CD4-positive, alpha-beta T cell treated with Interleukin-21 for 1 hour (primary cell): ENCODE data around the gene C2orf68.
"Not testable (repeated sequence)": the region's sequence is repeated elsewhere in the genome, so short reads cannot be mapped to it uniquely, and the experiment has no call there.

Source experiments
- DNase-seq: peaks from one replicate; pipeline ENCODE4 v3.0.0-alpha.2; 2020

The C2orf68 gene

DNA sequence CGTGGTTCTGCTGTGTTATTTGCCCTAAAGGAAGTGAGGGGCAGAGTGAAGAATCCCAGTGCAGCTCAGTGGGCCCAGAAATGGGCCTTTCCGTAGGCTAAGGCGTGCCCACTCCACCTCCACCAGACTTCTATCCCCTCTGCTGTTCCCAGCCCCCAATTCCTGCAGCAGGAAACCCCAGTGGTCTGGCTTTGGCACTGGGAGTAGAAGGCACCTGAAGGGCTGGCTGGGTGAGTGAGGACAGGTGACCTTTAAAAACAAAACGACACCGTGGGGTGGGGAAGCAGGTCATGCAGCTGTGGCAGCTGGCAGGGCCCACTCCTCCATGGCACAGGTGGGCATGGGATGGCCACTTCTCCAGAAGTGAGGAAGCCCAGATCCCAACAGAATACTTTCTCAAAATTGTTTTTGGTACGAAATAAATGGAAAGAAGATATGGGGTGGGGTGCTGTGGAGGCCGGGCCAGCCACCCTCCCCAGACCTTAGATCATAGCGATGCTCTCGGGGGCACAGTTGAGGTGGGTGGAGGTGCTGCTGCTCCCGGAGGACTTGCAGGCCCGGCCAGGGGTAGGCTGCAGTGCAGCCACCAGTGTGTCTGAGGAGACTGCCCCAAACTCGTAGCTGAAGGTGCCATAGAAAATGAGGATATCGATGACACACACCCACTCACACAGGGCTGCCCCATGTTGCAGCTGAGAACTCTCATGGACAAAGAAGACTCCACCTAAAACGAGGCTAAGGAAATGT, 13.1 kb downstream of the C2orf68 start:
- no peak for DNase-seq

DNA sequence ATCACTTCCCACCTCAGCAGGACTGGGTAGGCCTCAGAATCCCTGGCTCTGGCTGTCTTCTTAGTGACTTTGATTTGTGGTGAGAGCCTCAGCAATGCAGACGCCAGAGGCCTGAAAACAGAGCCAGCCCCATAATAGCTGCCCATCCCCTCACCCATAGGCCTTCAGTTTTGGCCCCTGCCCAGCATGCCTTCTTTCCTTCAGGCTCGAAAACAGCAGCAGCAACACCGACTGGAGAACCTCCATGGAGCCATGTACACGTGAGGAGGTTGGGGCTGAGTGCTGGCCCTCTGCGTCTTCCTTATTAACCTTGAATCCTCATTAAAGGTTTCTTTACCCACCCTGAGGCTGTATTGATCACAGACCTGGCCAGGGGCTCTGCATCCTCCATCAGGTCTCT, 14.6 kb downstream of the C2orf68 start:
- DNase-seq = no peak

DNA sequence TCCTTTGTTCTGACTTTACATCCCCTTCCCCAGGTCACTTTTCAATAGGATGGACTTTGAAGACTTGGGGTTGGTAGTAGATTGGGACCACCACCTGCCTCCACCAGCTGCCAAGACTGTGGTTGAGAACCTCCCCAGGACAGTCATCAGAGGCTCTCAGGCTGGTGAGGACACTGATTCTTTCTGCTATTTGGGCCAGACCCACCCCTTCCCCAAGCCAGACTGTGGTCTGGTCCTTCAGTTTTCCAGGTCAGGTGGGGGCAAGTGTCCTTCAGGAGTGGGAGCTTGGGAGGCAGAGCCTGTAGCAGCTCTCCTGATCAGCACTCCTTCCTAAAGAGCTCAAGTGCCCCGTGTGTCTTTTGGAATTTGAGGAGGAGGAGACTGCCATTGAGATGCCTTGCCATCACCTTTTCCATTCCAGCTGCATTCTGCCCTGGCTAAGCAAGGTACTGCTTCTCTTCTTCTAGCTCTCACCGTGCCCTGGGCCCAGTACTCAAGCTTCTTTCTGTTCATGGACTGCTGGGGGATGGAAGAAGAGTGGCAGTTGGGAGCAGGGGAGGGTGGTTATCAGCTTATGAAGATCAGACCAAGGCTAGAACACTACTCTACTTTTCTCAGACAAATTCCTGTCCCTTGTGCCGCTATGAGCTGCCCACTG, 15.3 kb downstream of the C2orf68 start:
- DNase-seq = no peak

DNA sequence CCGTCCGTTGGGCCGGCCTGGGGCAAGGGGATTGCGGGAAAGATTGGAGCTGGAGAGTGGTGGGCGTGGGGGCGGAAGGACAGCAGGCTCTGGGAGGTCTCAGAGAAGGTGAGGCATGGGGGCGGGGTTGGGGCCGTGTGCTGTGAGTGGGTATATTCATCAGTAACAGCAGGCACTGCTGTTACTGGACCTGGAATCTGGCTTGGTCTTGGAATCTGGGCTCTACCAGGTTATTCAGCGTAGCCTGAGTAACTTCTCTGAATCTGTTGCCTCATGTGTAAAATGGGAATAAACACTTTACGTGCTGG, 15.9 kb downstream of the C2orf68 start:
- no peak for DNase-seq

DNA sequence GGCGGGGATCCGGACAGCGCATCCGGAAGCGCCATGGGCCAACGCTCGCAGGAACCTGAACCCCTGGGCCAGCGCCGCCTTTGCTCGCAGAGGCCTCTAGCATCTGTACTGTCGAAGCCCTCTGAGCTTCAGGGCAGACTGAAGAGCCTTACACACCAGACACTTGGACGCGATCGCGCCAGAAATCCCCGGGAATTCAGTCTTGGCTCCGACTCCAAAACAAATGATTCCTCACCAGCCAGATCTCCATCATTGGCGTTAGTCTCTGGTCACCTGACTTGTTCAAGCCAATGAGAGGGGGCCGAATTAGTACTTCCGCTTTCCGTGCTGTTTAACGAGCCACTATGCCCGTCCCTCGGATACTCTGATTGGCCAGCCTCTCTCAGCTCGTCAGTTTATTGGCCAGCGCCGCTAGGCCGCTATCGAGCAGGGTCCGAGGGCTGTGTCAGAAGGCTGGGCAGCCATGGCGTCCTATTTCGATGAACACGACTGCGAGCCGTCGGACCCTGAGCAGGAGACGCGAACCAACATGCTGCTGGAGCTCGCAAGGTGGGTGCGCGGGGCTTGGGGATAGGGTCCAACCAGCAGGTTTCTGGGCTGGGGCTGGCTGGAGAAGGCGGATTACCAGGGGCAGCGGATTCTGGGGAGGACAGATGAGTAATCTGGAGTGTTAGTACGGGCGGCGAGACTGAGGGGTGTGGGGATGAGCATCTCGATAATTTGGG, 16.4 kb downstream of the C2orf68 start, which contains the start of gene RNF181:
RNF181 (plus strand) TSS at position 445 of the 725 bp plus-strand sequence; CDS start at position 464, 19 bp downstream.
- DNase-seq = peak; percentile 96

DNA sequence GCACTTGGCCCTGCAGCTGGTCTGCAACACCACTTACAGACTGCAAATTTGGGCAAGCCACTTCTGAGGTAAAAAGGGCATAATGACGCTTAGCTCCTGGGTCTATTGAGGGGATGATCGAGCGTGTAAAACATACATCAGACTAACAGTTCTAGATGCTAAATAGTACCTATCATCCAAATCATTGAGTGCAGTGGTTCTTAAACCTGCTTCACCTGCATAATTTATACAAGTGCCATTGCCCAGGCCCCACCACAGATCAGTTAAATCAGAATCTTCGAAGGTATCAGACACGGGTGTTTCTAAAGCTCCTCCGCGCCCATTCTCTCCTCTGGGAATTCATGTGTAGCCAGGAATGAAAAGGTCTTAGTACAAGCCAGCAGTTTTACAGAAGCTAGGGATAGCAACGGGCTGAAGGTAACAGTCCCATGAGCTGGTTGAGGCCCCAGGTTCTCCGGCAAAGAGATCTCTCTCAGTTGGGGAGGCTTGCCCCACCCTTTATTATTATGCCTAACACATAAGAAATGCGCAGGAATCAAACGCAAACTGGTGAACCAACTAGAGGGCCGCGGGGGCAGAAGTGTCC, 17.1 kb downstream of the C2orf68 start:
- DNase-seq = no peak

DNA sequence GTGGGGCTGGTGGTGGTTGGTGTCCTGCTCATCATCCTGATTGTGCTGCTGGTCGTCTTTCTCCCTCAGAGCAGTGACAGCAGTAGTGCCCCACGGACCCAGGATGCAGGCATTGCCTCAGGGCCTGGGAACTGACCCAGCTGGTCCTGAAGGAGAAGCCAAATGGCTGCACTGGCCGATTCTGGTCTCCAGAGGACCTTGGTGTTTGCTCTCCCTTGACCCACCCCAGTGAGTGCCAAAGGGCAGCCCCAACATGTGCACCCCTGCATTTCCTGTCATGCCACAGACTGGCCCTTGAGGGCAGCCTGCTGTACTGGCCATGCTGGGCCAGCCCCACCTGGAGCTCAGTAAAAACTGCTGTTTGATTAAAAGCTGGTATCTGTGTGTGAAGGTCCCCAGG, 18.8 kb downstream of the C2orf68 start:
- DNase-seq = no peak

DNA sequence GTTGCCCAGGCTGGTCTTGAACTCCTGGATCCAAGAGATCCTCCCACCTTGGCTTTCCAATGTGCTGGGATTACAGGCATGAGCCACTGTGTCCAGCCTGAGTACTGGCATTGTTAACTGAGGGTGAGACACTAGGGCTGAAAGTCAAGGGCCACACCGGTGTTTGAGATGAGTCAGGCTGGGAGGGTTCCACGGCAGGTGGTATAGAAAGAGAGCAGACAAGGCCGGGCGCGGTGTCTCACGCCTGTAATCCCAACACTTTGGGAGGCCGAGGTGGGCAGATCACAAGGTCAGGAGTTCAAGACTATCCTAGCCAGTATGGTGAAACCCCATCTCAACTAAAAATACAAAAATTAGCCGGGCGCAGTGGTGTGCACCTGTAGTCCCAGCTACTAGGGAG, 19.6 kb downstream of the C2orf68 start:
- not testable (repeated sequence) for DNase-seq

DNA sequence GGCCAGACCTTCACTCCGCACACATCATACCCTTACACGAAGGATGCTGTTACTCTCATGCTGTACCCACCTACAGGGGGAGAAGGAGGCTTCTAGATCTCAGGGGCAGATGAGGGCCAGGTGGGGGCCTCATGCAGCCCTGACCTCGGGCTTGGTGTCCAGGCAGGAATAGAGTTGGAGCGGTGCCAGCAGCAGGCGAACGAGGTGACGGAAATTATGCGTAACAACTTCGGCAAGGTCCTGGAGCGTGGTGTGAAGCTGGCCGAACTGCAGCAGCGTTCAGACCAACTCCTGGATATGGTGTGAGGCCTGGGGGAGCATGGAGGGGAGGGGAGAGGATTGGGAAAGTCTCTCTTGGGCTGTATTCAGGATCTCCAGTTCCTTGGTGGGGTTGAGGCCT, 20.3 kb downstream of the C2orf68 start:
- DNase-seq = no peak

DNA sequence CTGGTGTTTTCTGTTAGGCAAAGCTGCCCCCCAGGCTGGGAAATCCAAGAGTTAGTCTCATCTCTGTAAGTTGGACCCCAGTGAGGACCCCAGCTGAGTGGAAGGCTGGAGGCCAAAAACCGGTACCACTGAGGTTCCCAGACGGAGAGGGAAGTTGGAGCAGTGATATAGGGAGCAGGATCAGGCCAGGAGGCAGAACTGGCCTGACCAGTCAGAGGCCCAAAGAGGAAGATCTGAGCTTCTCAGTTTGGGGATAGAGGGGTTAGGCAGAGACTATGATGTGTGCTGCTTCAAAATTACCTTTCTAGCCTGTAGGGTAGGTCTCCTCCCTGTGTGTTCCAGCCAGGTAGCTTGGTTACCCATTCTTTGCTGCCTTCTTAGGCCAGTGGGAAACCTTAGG, 20.9 kb downstream of the C2orf68 start:
- no peak for DNase-seq

DNA sequence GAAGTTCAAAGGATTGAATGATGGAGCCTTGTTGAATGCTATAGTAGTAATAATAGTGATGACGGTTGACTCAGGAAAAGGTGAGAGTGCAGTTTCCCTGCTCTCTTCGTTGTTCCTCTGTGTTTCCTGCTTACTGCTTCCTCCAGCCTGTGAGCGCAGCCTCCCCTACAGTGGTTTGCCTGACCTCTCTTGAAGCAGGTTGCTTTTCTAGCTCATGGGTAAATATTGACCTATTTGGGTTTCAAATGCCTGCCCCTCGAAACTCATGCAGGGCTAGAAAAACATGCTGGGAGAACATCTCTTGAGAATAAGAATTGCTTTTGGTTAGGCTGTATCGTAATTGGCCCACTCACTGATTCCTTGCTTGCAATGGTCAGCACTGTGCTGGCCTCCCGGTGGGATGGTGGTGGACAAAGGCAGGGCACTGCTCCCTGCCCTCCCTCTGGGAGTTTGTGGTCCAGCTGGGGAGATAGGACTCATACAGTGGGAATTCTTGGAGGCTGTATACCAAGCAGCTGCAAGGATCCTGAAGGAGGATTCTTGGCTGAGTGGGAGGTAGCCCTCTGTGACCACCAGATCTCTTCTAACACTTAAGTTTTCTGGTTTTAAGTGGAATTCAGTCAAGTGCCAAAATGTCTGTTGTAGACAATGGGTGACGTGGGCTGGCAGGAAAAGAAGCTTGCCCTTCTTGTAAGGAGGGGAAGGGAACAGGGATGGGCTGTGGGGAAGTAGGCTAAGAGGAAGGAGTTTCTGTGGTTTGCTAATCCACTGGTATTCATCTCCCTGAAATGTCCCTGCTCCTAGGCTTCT, 21.7 kb downstream of the C2orf68 start:
- no peak for DNase-seq

DNA sequence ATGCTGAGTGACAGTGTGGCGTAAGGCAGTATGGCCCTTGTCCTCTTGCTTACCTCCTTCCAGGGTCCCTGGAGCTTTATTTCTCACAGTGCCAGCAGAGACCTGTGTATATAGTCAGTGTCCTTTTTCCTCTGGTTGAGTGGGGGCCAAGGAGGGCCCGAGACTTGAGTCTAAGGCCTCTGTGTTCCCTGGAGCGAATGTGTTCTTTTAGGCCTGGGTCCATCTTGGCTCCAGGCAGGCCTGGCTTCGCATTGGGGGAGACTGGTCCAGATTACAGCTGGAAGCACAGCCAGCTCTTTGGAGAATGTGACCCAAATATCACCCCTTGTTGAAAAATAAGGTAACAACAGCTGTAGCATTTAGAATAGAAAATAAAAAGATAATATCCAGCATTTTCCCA, 22.7 kb downstream of the C2orf68 start:
- no peak for DNase-seq

DNA sequence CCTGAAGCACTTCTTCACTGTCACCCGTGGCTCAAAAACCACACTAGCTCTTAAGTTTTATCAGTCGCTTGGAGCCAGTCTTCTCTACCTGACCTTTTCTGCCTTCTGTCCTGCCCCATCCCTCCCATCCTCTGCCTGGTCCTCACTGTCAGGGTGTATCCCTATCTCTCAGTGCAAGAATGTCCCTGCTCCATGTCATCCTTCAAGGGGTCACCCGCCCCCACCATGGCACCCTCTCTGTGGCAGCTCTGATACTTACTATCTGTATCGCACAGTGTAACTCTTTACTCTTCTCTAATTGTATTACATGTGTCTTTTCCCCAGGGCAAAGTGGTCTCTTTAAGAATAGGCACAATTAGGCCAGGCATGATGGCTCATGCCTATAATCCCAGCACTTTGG, 23.2 kb downstream of the C2orf68 start:
- DNase-seq = no peak

DNA sequence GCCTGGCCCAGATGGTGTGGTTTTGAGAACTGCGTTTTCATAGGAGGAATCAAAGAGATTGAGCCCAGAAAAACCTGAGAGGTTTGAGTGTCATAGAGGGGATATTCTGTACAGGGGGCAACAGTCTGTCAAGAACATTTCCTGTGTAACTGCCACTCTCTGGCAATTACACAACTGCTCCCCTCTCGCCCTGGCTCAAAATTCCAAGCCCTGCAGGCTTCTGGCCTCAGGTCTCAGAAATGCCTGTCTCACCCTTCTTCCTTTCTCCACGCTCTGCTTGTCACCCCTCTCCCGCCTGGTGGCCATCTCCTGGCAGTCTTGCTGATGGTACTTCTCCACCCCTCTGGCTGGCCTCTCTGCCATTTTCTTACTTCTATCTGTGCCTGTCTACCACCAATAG, 23.6 kb downstream of the C2orf68 start:
- no peak for DNase-seq

DNA sequence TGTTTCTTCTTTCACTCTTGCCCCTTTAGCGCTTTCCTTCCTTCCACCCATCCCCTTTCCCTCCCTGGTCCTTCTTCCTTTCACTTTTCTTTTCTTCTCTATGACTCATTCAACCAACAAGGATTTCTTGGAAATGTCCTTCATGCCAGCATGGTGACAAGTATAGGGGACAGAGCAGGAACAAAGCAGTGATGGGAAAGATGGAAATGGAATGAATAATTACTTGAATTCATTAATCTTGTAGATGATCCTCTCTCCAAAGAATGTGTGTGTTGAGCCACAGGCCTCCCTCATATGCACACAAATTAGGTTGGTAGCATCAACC, 26.1 kb downstream of the C2orf68 start:
- no peak for DNase-seq

DNA sequence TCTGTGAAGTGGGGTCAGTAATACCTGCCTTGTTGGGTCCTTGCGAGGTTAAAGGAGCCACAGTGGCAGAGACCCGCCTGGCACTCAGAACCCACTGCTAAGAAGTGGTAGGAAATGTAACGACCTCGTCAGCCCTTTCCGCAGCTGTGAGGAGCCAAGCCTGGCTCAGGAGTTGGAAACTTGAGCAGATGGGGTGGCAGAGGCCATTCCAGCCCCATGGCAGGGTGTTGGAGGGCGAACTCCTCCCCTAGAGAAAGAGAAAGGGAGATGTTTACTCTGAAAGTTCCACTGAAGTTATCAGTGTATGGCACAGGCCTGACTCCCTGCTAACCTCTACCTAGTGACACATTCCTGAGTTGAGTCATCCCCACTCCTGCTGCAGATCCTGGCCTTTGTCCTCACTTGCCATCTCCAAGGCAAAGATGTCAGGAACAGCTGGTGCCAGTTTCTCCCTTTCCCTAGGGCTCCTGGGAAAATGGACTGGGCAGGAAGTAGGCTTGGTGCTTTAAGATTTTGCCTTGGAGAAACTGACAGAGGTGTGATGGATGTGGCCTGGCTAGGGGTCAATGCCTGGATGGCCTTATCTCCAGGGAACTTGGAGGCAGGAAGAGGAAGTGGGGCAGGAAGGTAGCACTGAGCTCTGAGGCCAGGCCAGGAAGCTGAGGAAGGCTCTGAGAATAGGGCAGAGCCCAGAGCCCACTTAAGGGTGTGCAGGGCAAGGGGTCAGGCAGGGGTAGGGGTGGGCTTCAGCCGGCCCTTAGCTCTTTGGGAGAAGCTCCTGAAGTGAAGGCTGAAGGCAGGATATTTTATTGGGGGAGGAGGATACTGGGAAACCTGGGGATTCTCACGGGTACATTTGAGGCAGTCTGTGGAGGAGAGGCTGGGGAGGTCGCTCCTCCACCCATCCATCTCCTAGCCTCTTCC, 26.7 kb downstream of the C2orf68 start:
- DNase-seq = no peak

DNA sequence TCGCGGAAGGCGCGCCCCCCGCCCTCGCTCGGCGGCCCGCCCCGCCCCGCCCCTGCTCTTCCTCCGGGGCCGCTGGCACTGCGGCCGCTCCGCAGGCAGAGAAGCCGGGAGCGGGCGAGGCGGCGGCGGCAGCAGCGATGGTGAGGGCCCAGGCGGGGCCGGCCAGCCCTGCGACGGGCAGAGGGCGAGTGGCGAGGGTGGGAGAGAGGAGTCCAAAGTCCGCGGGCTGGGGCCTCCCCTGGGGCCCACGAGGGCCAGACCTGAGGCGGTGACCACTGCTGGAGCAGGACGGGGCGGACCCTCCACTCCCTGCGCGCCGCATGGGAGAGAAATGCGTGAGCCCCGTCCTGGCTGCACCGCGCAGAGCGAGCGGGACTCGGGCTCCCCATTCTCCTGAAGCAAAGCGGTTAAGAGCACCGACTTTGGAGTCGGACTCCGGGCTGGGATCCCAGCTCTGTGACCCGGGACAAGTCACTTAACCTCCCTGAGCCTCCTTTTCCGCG, 27.5 kb downstream of the C2orf68 start, which contains the start of gene VAMP5:
VAMP5 (plus strand) TSS at position 78 of the 503 bp plus-strand sequence; CDS start at position 138, 60 bp downstream.
- no peak for DNase-seq

DNA sequence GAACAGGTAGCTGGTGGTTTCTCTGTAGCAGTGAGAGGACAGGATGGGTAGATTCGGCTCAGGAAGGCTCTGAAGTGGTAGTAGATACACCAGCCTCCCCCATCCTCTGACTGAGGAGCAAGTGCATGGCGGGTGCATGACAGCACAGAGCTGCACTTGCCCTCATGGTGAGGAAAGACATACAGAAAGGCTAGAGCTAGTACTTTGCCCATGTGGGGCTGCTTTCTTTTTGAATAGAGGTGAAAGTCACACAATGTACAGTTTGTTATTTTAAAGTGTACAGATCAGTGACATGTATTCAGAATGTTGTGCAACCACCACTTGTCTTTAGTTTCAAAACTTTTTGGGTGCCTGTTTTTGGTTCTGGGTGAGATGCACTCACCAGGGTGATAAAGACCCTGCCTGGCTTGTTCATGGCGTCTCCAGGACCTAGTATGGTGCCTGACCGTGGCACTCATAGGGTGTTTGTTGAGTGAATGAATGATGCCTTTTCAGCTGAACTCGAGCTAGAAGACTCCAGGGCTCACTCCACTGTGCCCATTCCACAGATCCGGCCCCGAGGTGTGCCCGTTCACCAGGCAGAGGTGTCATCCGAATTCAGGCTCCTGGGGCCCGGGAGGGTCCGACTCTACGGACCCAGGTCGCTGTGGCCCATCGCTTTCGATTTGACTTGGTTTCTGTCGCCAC, 28.1 kb downstream of the C2orf68 start:
- DNase-seq = peak; percentile 53

DNA sequence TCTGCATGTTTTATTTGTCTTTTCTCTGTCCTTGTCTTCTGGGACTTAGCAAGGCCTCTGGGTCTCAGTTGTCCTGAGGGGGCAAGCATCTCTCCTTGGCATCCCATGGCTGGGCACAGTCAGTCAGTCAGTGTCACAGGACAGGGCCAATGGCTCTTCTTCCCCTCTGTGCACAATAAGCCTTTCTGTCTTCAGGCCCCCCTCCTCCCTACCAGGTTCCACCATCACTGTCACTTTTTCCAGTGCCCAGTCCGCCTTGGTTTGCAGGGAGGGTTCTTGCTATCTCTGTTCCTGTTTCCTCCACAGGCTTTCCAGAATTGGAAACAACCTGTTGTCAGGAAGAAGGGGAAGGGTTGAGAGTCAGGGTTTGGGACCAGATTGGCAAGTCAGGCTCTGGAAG, 29.4 kb downstream of the C2orf68 start:
- no peak for DNase-seq

DNA sequence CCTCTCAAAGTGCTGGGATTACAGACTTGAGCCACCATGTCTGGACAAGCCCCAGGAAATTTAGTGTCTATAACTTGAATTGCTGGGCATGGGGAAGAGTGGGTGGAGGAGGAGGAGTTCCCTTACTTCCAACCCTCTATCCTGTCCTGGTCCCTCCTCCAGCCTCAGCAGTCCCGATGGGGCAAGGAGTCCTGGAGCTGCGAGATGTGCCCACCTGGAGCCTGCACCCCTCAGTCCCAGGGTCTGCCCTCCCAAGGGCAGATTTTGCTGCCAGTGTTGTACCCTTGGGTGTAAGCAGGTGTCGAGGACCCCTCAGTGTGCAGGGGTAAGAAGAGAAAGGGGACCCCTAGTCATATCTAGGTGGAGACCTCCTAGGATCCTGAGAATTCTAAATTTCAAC, 31.7 kb downstream of the C2orf68 start:
- no peak for DNase-seq
